HepG2 (cell line): ENCODE results near the gene ABCD1. TPM values are rescaled to one million over a fixed set of nuclear protein-coding genes. Genes with fewer than 3 reads are reported as not detected.

Experiments used
- ATAC-seq: fragments of 200-7000 bp; cut with Tn5 transposase; 3 replicates; pipeline ENCODE4 v1.9.1; 2020; ENCODE audit warnings: mild to moderate bottlenecking, moderate library complexity
- BruUV-seq: library from RNA; stranded (reverse); fragments of 400-500 nt; replicated peaks from 2 replicates; lab custom pipeline; 2021; lab: Mats Ljungman, UMichigan
- CTCF ChIA-PET: fragments of 300-600 bp; formaldehyde crosslinking; extraction: SDS; loops from one replicate; lab custom pipeline; 2021; ENCODE audit warnings: low total read pairs, inconsistent platforms, low intra/inter-chr PET ratio; lab: Yijun Ruan, JAX
- POLR2A ChIA-PET: fragments of 350-600 bp; sonication (Branson Sonifier 250); formaldehyde crosslinking; loops from one replicate; lab custom pipeline; 2020; ENCODE audit warnings: antibody characterized with exemption, inconsistent platforms; lab: Yijun Ruan, JAX
- DNase-seq: peaks from one replicate; pipeline ENCODE4 v3.0.0-alpha.2; 2015; ENCODE audit warnings: low spot score
- FAIRE-seq: peaks from 3 replicates; lab custom pipeline; 2011; peaks lifted over from hg19 to GRCh38; lab: Jason Lieb, UNC
- H2AFZ ChIP-seq: one replicate; pipeline ENCODE4 v1.6.1; 2011; ENCODE audit warnings: low read length, inconsistent platforms
- H3K27ac ChIP-seq: fragments of 300-600 bp; 3 replicates; pipeline ENCODE4 v1.8.0; 2011; ENCODE audit warnings: mixed run types, mild to moderate bottlenecking, mixed read lengths, low read length, inconsistent platforms; ENCODE audit not compliant: insufficient read depth; ENCODE audit errors: extremely low read length
- H3K27me3 ChIP-seq, 2 experiments: fragments of 200-600 bp in 1 of 2; 2 replicates in 1 of 2; 3 replicates in 1 of 2; pipeline versions ENCODE4 v1.6.0 to v1.8.0; 2011; ENCODE audit warnings: low read length in 2 of 2, mild to moderate bottlenecking in 2 of 2, moderate library complexity in 2 of 2, inconsistent platforms in 1 of 2; ENCODE audit not compliant: insufficient read depth in 2 of 2, control insufficient read depth in 1 of 2
- H3K36me3 ChIP-seq, 2 experiments: fragments of 200-600 bp in 1 of 2; replicated peaks in 1 of 2; 2 replicates in 1 of 2; 3 replicates in 1 of 2; pipeline versions ENCODE4 v1.5.1 to v1.8.0; 2011; ENCODE audit warnings: low read length in 2 of 2, inconsistent platforms in 1 of 2; ENCODE audit not compliant: insufficient read depth in 2 of 2, control insufficient read depth in 1 of 2
- H3K4me1 ChIP-seq: 2 replicates; pipeline ENCODE4 v1.5.1; 2012; ENCODE audit warnings: low read length, inconsistent platforms; ENCODE audit not compliant: insufficient read depth
- H3K4me2 ChIP-seq: 2 replicates; pipeline ENCODE4 v1.6.0; 2011; ENCODE audit warnings: low read depth, low read length, inconsistent platforms
- H3K4me3 ChIP-seq, 3 experiments: fragments of 200-600 bp in 1 of 3; sonication (generic), shearing (Covaris generic) in 1 of 3; replicated peaks in 1 of 3; 2 replicates each; pipeline ENCODE4 v1.5.1; 2011 to 2016; ENCODE audit warnings: low read length in 3 of 3, inconsistent platforms in 2 of 3, low read depth in 2 of 3, mild to moderate bottlenecking in 2 of 3, control low read depth in 1 of 3, mixed read lengths in 1 of 3; ENCODE audit not compliant: insufficient read depth in 1 of 3
- H3K79me2 ChIP-seq: one replicate; pipeline ENCODE4 v1.6.1; 2011; ENCODE audit warnings: low read length, inconsistent platforms; ENCODE audit not compliant: insufficient read depth
- H3K9ac ChIP-seq: 2 replicates; pipeline ENCODE4 v1.6.0; 2011; ENCODE audit warnings: mild to moderate bottlenecking, low read depth, low read length, inconsistent platforms; ENCODE audit not compliant: insufficient read depth
- H3K9me3 ChIP-seq: 2 replicates; pipeline ENCODE4 v1.5.1; 2012; ENCODE audit warnings: mild to moderate bottlenecking, low read length
- H4K20me1 ChIP-seq: 2 replicates; pipeline ENCODE4 v1.6.0; 2011; ENCODE audit warnings: inconsistent platforms, mild to moderate bottlenecking, low read length, moderate library complexity; ENCODE audit not compliant: insufficient read depth
- ATF7 ChIP-seq, 2 experiments: fragments of 450-650 bp in 1 of 2; sonication (generic) in 1 of 2; formaldehyde crosslinking in 1 of 2; IDR thresholded peaks; 2 replicates each; pipeline versions ENCODE4 v1.4.0 to v1.6.1; 2016 to 2020; ENCODE audit warnings: antibody characterized with exemption in 1 of 2, mild to moderate bottlenecking in 1 of 2, missing genetic modification reagents in 1 of 2
- ELF4 ChIP-seq: sonication (generic); formaldehyde crosslinking; IDR thresholded peaks from 2 replicates; pipeline ENCODE4 v1.5.0; 2020; ENCODE audit warnings: missing genetic modification reagents, mild to moderate bottlenecking, moderate library complexity, borderline replicate concordance
- EZH2 ChIP-seq: conservative IDR thresholded peaks from 2 replicates; pipeline ENCODE4 v1.6.1; 2012; ENCODE audit warnings: mild to moderate bottlenecking, low read depth, low read length, moderate library complexity
- GABPA ChIP-seq, 2 experiments: IDR thresholded peaks; 2 replicates each; pipeline ENCODE4 v1.6.1; 2011 to 2016; ENCODE audit warnings: low read depth in 2 of 2, low read length in 1 of 2, missing biosample characterization in 1 of 2, missing genetic modification characterization in 1 of 2
- JUND ChIP-seq: sonication (generic); formaldehyde crosslinking; IDR thresholded peaks from 2 replicates; pipeline ENCODE4 v1.8.0; 2022; ENCODE audit warnings: mild to moderate bottlenecking, missing genetic modification reagents
- KDM2A ChIP-seq: sonication (generic); formaldehyde crosslinking; IDR thresholded peaks from 2 replicates; pipeline ENCODE4 v1.4.0; 2020; ENCODE audit warnings: low read depth, missing genetic modification reagents, borderline replicate concordance
- RFX3 ChIP-seq: IDR thresholded peaks from 2 replicates; pipeline ENCODE4 v1.6.1; 2016; ENCODE audit warnings: missing biosample characterization, missing genetic modification reagents
- THYN1 ChIP-seq: sonication (generic); formaldehyde crosslinking; IDR thresholded peaks from 2 replicates; pipeline ENCODE4 v1.8.1; 2023; ENCODE audit warnings: low read depth, mild to moderate bottlenecking, moderate library complexity, missing genetic modification reagents, borderline replicate concordance
- ZNF230 ChIP-seq: sonication (generic); formaldehyde crosslinking; IDR thresholded peaks from 2 replicates; pipeline ENCODE4 v1.4.0; 2020; ENCODE audit warnings: mild to moderate bottlenecking, missing genetic modification reagents
- ZNF24 ChIP-seq: fragments of 450-650 bp; IDR thresholded peaks from 2 replicates; pipeline ENCODE4 v1.6.1; 2017; ENCODE audit warnings: antibody characterized with exemption, mild to moderate bottlenecking
- WGBS: methylation state at CpG from one replicate; pipeline ENCODE4 v1.1.6; 2017; ENCODE audit warnings: low lambda C conversion rate; 5-methylcytosine and 5-hydroxymethylcytosine counted together
- in situ Hi-C: cut with HindIII; loops from 2 replicates; pipeline ENCODE4 v1.10.0; 2017; ENCODE audit warnings: low pct_unique_long_range_greater_than_20kb; ENCODE audit not compliant: extremely low pct_ligation_motif_present
- intact Hi-C: fragments of 100-400 bp; cut with micrococcal nuclease; formaldehyde crosslinking; loops from one replicate; pipeline ENCODE4 v1.10.0; 2022; ENCODE audit not compliant: unreplicated experiment
- polyA plus RNA-seq, 8 experiments: library from polyadenylated mRNA; depleted of rRNA in 3 of 8; stranded (reverse) in 7 of 8; unstranded in 1 of 8; fragments of >200 nt; fragmentation: Illumina TruSeq in 4 of 8; extraction: Trizol in 4 of 8; gene quantifications; 2 replicates each; pipeline versions ENCODE4 v1.2.1 to v1.2.3, GENCODE V29; 2011 to 2016; ENCODE audit warnings: low read depth in 4 of 8, missing spikeins in 1 of 8, mixed read lengths in 1 of 8; ENCODE audit not compliant: insufficient read depth in 1 of 8
- total RNA-seq, 5 experiments: library from RNA; depleted of rRNA; stranded (reverse); fragments of >200 nt; fragmentation: Illumina TruSeq; extraction: Trizol; gene quantifications; 2 replicates each; pipeline ENCODE4 v1.2.3, GENCODE V29; 2016; ENCODE audit warnings: low read depth in 1 of 5
- TF ChIP-seq, protein P1 (sequence below): sonication (generic); formaldehyde crosslinking; IDR thresholded peaks from 2 replicates; pipeline ENCODE4 v1.4.0; 2020; ENCODE audit warnings: missing genetic modification reagents
- TF ChIP-seq, protein P2 (sequence below): sonication (generic); formaldehyde crosslinking; IDR thresholded peaks from 2 replicates; pipeline ENCODE4 v1.5.1; 2020; ENCODE audit warnings: mild to moderate bottlenecking, moderate library complexity, missing genetic modification reagents
- TF ChIP-seq, protein P3 (sequence below), 2 experiments: sonication (generic) in 1 of 2; formaldehyde crosslinking in 1 of 2; IDR thresholded peaks; 2 replicates each; pipeline versions ENCODE4 v1.4.0 to v1.6.1; 2018 to 2020; ENCODE audit warnings: missing genetic modification reagents in 2 of 2, borderline replicate concordance in 1 of 2, low read depth in 1 of 2, mild to moderate bottlenecking in 1 of 2, missing biosample characterization in 1 of 2
- TF ChIP-seq, protein P4 (sequence below): sonication (generic); formaldehyde crosslinking; conservative IDR thresholded peaks from 2 replicates; pipeline ENCODE4 v1.8.1; 2023; ENCODE audit warnings: missing genetic modification reagents

ABCD1 gene
- total and polyA plus RNA-seq, 2 of the 13 experiments (the other 11 are each of a cell fraction or from before 2014, with no cell fraction given) = 11.4 to 15.9 TPM

DNA sequence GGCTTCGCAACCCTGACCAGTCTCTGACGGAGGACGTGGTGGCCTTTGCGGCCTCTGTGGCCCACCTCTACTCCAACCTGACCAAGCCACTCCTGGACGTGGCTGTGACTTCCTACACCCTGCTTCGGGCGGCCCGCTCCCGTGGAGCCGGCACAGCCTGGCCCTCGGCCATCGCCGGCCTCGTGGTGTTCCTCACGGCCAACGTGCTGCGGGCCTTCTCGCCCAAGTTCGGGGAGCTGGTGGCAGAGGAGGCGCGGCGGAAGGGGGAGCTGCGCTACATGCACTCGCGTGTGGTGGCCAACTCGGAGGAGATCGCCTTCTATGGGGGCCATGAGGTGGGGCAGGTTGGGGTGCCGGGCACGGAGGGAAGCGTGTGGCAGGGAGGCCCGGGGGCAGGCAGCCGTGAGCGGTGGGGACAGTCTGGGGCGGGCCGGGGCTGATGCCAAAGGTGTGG, 1.2 kb downstream of the ABCD1 start:
- peak overlapping the region; percentile 60 to 79 (median 79); a peak in 5 of 6 replicates for H3K4me3 ChIP-seq
- DNase-seq (no peak), ATAC-seq (no peak), FAIRE-seq (no peak)
- H3K4me1 ChIP-seq = peaks cover 47% of the 10 kb centered on the region
- H3K27ac ChIP-seq = peak overlapping the region; percentile 92
- no TSS peak for BruUV-seq
- H3K9me3 ChIP-seq = no peaks in the 10 kb centered on the region
- POLR2A ChIA-PET = interaction anchor here (0.9 to 3.8 kb wide), 10 partner anchors 16 to 103 kb away, joined by 3 to 16 read pairs (median 6); partner anchors contain the start of genes DUSP9, PLXNB3 and SLC6A8
- peaks cover 43% of the 10 kb centered on the region for H3K79me2 ChIP-seq
- no peaks in the 10 kb centered on the region for H3K27me3 ChIP-seq
- in situ Hi-C loops = no loop called here
- intact Hi-C loops = no loop called here
- peaks cover 0 to 7% of the 10 kb centered on the region in 2 experiments; a peak in 1 of 5 replicates for H3K36me3 ChIP-seq
- H3K4me2 ChIP-seq = peak overlapping the region; percentile 84
- CTCF ChIA-PET = no interaction called here
- peak overlapping the region; percentile 85 for H3K9ac ChIP-seq
- WGBS = 0% methylated on average over 10 of the region's 35 CpGs
- H2AFZ ChIP-seq = no peak overlapping the region
- H4K20me1 ChIP-seq = peaks cover 34% of the 10 kb centered on the region; the same call in 1 of the 2 replicates
- TF ChIP-seq ZNF24 (no peak), JUND (CRISPR knock-in tag) (no peak), RFX3 (CRISPR knock-in tag) (no peak), THYN1 (CRISPR knock-in tag) (no peak), GABPA (IDR thresholded peaks at IDR 0.05; ENCODE audit: low read depth, low read length) (no peak), GABPA (CRISPR knock-in tag; IDR thresholded peaks at IDR 0.05; ENCODE audit: low read depth) (no peak), ELF4 (no peak), ATF7 (IDR thresholded peaks at IDR 0.05) (no peak), ATF7 (CRISPR knock-in tag; IDR thresholded peaks at IDR 0.05) (no peak), KDM2A (no peak), EZH2 (no peak), ZNF230 (CRISPR knock-in tag) (no peak)
- TF ChIP-seq, protein P1, sequence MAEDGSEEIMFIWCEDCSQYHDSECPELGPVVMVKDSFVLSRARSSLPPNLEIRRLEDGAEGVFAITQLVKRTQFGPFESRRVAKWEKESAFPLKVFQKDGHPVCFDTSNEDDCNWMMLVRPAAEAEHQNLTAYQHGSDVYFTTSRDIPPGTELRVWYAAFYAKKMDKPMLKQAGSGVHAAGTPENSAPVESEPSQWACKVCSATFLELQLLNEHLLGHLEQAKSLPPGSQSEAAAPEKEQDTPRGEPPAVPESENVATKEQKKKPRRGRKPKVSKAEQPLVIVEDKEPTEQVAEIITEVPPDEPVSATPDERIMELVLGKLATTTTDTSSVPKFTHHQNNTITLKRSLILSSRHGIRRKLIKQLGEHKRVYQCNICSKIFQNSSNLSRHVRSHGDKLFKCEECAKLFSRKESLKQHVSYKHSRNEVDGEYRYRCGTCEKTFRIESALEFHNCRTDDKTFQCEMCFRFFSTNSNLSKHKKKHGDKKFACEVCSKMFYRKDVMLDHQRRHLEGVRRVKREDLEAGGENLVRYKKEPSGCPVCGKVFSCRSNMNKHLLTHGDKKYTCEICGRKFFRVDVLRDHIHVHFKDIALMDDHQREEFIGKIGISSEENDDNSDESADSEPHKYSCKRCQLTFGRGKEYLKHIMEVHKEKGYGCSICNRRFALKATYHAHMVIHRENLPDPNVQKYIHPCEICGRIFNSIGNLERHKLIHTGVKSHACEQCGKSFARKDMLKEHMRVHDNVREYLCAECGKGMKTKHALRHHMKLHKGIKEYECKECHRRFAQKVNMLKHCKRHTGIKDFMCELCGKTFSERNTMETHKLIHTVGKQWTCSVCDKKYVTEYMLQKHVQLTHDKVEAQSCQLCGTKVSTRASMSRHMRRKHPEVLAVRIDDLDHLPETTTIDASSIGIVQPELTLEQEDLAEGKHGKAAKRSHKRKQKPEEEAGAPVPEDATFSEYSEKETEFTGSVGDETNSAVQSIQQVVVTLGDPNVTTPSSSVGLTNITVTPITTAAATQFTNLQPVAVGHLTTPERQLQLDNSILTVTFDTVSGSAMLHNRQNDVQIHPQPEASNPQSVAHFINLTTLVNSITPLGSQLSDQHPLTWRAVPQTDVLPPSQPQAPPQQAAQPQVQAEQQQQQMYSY (CRISPR knock-in tag) = no peak
- TF ChIP-seq, protein P2, sequence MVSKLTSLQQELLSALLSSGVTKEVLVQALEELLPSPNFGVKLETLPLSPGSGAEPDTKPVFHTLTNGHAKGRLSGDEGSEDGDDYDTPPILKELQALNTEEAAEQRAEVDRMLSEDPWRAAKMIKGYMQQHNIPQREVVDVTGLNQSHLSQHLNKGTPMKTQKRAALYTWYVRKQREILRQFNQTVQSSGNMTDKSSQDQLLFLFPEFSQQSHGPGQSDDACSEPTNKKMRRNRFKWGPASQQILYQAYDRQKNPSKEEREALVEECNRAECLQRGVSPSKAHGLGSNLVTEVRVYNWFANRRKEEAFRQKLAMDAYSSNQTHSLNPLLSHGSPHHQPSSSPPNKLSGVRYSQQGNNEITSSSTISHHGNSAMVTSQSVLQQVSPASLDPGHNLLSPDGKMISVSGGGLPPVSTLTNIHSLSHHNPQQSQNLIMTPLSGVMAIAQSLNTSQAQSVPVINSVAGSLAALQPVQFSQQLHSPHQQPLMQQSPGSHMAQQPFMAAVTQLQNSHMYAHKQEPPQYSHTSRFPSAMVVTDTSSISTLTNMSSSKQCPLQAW = no peak
- TF ChIP-seq, protein P3, sequence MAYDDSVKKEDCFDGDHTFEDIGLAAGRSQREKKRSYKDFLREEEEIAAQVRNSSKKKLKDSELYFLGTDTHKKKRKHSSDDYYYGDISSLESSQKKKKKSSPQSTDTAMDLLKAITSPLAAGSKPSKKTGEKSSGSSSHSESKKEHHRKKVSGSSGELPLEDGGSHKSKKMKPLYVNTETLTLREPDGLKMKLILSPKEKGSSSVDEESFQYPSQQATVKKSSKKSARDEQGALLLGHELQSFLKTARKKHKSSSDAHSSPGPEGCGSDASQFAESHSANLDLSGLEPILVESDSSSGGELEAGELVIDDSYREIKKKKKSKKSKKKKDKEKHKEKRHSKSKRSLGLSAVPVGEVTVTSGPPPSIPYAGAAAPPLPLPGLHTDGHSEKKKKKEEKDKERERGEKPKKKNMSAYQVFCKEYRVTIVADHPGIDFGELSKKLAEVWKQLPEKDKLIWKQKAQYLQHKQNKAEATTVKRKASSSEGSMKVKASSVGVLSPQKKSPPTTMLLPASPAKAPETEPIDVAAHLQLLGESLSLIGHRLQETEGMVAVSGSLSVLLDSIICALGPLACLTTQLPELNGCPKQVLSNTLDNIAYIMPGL (CRISPR knock-in tag; IDR thresholded peaks at IDR 0.05; ENCODE audit: borderline replicate concordance in 1 of 2, low read depth in 1 of 2) = 0 out of 4 replicates have a peak, but pooled peaks of 1 of the 2 experiments have one; percentile 3
- TF ChIP-seq, protein P4, sequence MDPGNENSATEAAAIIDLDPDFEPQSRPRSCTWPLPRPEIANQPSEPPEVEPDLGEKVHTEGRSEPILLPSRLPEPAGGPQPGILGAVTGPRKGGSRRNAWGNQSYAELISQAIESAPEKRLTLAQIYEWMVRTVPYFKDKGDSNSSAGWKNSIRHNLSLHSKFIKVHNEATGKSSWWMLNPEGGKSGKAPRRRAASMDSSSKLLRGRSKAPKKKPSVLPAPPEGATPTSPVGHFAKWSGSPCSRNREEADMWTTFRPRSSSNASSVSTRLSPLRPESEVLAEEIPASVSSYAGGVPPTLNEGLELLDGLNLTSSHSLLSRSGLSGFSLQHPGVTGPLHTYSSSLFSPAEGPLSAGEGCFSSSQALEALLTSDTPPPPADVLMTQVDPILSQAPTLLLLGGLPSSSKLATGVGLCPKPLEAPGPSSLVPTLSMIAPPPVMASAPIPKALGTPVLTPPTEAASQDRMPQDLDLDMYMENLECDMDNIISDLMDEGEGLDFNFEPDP = no peak
